Measurements from ENCODE around the gene ZGPAT.

The ZGPAT gene

GRCh38 chr20:63735859-63736718, 28.2 kb downstream of the ZGPAT start, which contains the start of gene LIME1:
Gene LIME1, plus strand, starts transcription at chr20:63736664. Its CDS starts 886 bp downstream, at chr20:63737550.
- no peaks in the 10 kb centered on the region for H3K9me3 Mint-ChIP-seq
- peak; percentile 35 for DNase-seq (ENCODE audit: low spot score)
- peak within 1 kb of the TSS; percentile 90 for H3K4me3 Mint-ChIP-seq
- peaks cover 19% of the 10 kb centered on the region for H3K36me3 Mint-ChIP-seq (ENCODE audit: low read depth)
- H3K4me1 Mint-ChIP-seq (ENCODE audit: low read depth) = peaks cover 20% of the 10 kb centered on the region
- H3K27me3 Mint-ChIP-seq (ENCODE audit: low read depth) = no peaks in the 10 kb centered on the region
- peak within 1 kb of the TSS; percentile 88 for H3K27ac Mint-ChIP-seq

GRCh38 chr20:63736893-63737694, 29.3 kb downstream of the ZGPAT start:
- Mint-ChIP-seq H3K27me3 (ENCODE audit: low read depth) (no peaks in the 10 kb centered on the region), H3K9me3 (no peaks in the 10 kb centered on the region), H3K27ac (peak overlapping the region; percentile 88), H3K36me3 (ENCODE audit: low read depth) (peaks cover 19% of the 10 kb centered on the region), H3K4me3 (peak overlapping the region; percentile 90), H3K4me1 (ENCODE audit: low read depth) (peaks cover 20% of the 10 kb centered on the region)
- no peak for DNase-seq (ENCODE audit: low spot score)

GRCh38 chr20:63737695-63737944, 29.8 kb downstream of the ZGPAT start:
- H3K36me3 Mint-ChIP-seq (ENCODE audit: low read depth) = peaks cover 19% of the 10 kb centered on the region
- H3K27me3 Mint-ChIP-seq (ENCODE audit: low read depth) = no peaks in the 10 kb centered on the region
- peak overlapping the region; percentile 90 for H3K4me3 Mint-ChIP-seq
- H3K27ac Mint-ChIP-seq = no peak overlapping the region
- H3K4me1 Mint-ChIP-seq (ENCODE audit: low read depth) = peaks cover 20% of the 10 kb centered on the region
- no peaks in the 10 kb centered on the region for H3K9me3 Mint-ChIP-seq
- DNase-seq (ENCODE audit: low spot score) = no peak

- H3K27me3 Mint-ChIP-seq (ENCODE audit: low read depth) = no peaks in the 10 kb centered on the region
- H3K4me3 Mint-ChIP-seq = peak overlapping the region; percentile 60
- peaks cover 20% of the 10 kb centered on the region for H3K4me1 Mint-ChIP-seq (ENCODE audit: low read depth)
- no peak overlapping the region for H3K27ac Mint-ChIP-seq
- H3K9me3 Mint-ChIP-seq = no peaks in the 10 kb centered on the region
- DNase-seq (ENCODE audit: low spot score) = no peak
- peaks cover 19% of the 10 kb centered on the region for H3K36me3 Mint-ChIP-seq (ENCODE audit: low read depth)
These were observed 30.3 kb downstream of the ZGPAT start for GRCh38 chr20:63737945-63738686.

- H3K4me3 Mint-ChIP-seq = peak overlapping the region; percentile 60
- H3K27me3 Mint-ChIP-seq (ENCODE audit: low read depth) = no peaks in the 10 kb centered on the region
- no peak overlapping the region for H3K27ac Mint-ChIP-seq
- no peak for DNase-seq (ENCODE audit: low spot score)
- peaks cover 17% of the 10 kb centered on the region for H3K4me1 Mint-ChIP-seq (ENCODE audit: low read depth)
- peaks cover 21% of the 10 kb centered on the region for H3K36me3 Mint-ChIP-seq (ENCODE audit: low read depth)
- no peaks in the 10 kb centered on the region for H3K9me3 Mint-ChIP-seq
These were observed 30.9 kb downstream of the ZGPAT start for GRCh38 chr20:63738687-63739129.

GRCh38 chr20:63739130-63740069, 31.6 kb downstream of the ZGPAT start, which contains the start of gene SLC2A4RG:
Gene SLC2A4RG, plus strand, starts transcription at chr20:63739776. Its CDS starts 137 bp downstream, at chr20:63739913.
- Mint-ChIP-seq H3K4me3 (peak within 1 kb of the TSS; percentile 60), H3K27ac (no peak within 1 kb of the TSS), H3K9me3 (no peaks in the 10 kb centered on the region), H3K36me3 (ENCODE audit: low read depth) (peaks cover 18% of the 10 kb centered on the region), H3K27me3 (ENCODE audit: low read depth) (no peaks in the 10 kb centered on the region), H3K4me1 (ENCODE audit: low read depth) (peaks cover 12% of the 10 kb centered on the region)
- peak; percentile 81 for DNase-seq (ENCODE audit: low spot score)

GRCh38 chr20:63740070-63740626, 32.3 kb downstream of the ZGPAT start:
- H3K9me3 Mint-ChIP-seq = no peaks in the 10 kb centered on the region
- no peaks in the 10 kb centered on the region for H3K27me3 Mint-ChIP-seq (ENCODE audit: low read depth)
- H3K4me3 Mint-ChIP-seq = peak overlapping the region; percentile 54
- H3K36me3 Mint-ChIP-seq (ENCODE audit: low read depth) = peaks cover 18% of the 10 kb centered on the region
- no peak overlapping the region for H3K27ac Mint-ChIP-seq
- peaks cover 12% of the 10 kb centered on the region for H3K4me1 Mint-ChIP-seq (ENCODE audit: low read depth)
- DNase-seq (ENCODE audit: low spot score) = peak; percentile 53

- Mint-ChIP-seq H3K9me3 (no peaks in the 10 kb centered on the region), H3K4me1 (ENCODE audit: low read depth) (peaks cover 10% of the 10 kb centered on the region), H3K27ac (no peak overlapping the region), H3K4me3 (peak overlapping the region; percentile 70), H3K27me3 (ENCODE audit: low read depth) (no peaks in the 10 kb centered on the region), H3K36me3 (ENCODE audit: low read depth) (peaks cover 18% of the 10 kb centered on the region)
- no peak for DNase-seq (ENCODE audit: low spot score)
These were observed 33.0 kb downstream of the ZGPAT start for GRCh38 chr20:63740627-63741353.

GRCh38 chr20:63741354-63741675, 33.5 kb downstream of the ZGPAT start:
- H3K4me1 Mint-ChIP-seq (ENCODE audit: low read depth) = peaks cover 4% of the 10 kb centered on the region
- no peaks in the 10 kb centered on the region for H3K27me3 Mint-ChIP-seq (ENCODE audit: low read depth)
- H3K36me3 Mint-ChIP-seq (ENCODE audit: low read depth) = peaks cover 13% of the 10 kb centered on the region
- H3K9me3 Mint-ChIP-seq = no peaks in the 10 kb centered on the region
- H3K4me3 Mint-ChIP-seq = peak overlapping the region; percentile 70
- no peak for DNase-seq (ENCODE audit: low spot score)
- no peak overlapping the region for H3K27ac Mint-ChIP-seq

- H3K27me3 Mint-ChIP-seq (ENCODE audit: low read depth) = no peaks in the 10 kb centered on the region
- H3K36me3 Mint-ChIP-seq (ENCODE audit: low read depth) = peaks cover 8% of the 10 kb centered on the region
- H3K4me3 Mint-ChIP-seq = peak overlapping the region; percentile 70
- H3K27ac Mint-ChIP-seq = peak overlapping the region; percentile 41
- H3K4me1 Mint-ChIP-seq (ENCODE audit: low read depth) = no peaks in the 10 kb centered on the region
- no peak for DNase-seq (ENCODE audit: low spot score)
- no peaks in the 10 kb centered on the region for H3K9me3 Mint-ChIP-seq
These were observed 34.0 kb downstream of the ZGPAT start for GRCh38 chr20:63741676-63742380.

- H3K36me3 Mint-ChIP-seq (ENCODE audit: low read depth) = peaks cover 8% of the 10 kb centered on the region
- no peaks in the 10 kb centered on the region for H3K4me1 Mint-ChIP-seq (ENCODE audit: low read depth)
- DNase-seq (ENCODE audit: low spot score) = no peak
- no peak overlapping the region for H3K4me3 Mint-ChIP-seq
- no peaks in the 10 kb centered on the region for H3K27me3 Mint-ChIP-seq (ENCODE audit: low read depth)
- H3K9me3 Mint-ChIP-seq = no peaks in the 10 kb centered on the region
- no peak overlapping the region for H3K27ac Mint-ChIP-seq
These were observed 34.7 kb downstream of the ZGPAT start for GRCh38 chr20:63742381-63743024.

Measured in T-helper 2 cell treated with Interferon-gamma antibody and Interleukin-4, amounts not matched to agents 5 μg/mL and 100 μg/mL, for 36 hours (primary cell).